Brain microvascular endothelial cell (primary cell): Measurements from ENCODE around the gene CLPTM1L.

Experiments used
- DNase-seq: peaks from one replicate; pipeline ENCODE4 v3.0.0-alpha.2; 2020
- H3K27ac ChIP-seq: fragments of 250-450 bp; sonication (Bioruptor Pico); 2 replicates; pipeline ENCODE4 v1.5.1; 2020; ENCODE audit warnings: mild to moderate bottlenecking, moderate library complexity
- H3K27me3 ChIP-seq: fragments of 250-450 bp; sonication (Bioruptor Pico); replicated peaks from 2 replicates; pipeline ENCODE4 v1.5.1; 2020; ENCODE audit warnings: mild to moderate bottlenecking
- H3K36me3 ChIP-seq: fragments of 250-450 bp; sonication (Bioruptor Pico); replicated peaks from 2 replicates; pipeline ENCODE4 v1.5.1; 2020; ENCODE audit warnings: mild to moderate bottlenecking
- H3K4me3 ChIP-seq: 2 replicates; pipeline ENCODE4 v1.5.1; 2011; ENCODE audit warnings: low read depth, mild to moderate bottlenecking, control low read depth, low read length, moderate library complexity
- CTCF ChIP-seq: IDR thresholded peaks from 2 replicates; pipeline ENCODE4 v1.5.1; 2011; ENCODE audit warnings: low read depth, mild to moderate bottlenecking, moderate library complexity, low read length, control low read depth, inconsistent platforms; ENCODE audit errors: missing control alignments
- in situ Hi-C: cut with HindIII; loops from 2 replicates; pipeline ENCODE4 v1.10.0; 2017; ENCODE audit warnings: low sequenced_read_pairs, low pct_ligation_motif_present

The CLPTM1L gene

GRCh38 chr5:1386274-1386717 is 41.4 kb upstream of the CLPTM1L start:
- no peak for TF ChIP-seq CTCF
- no peaks in the 10 kb centered on the region for H3K36me3 ChIP-seq
- H3K4me3 ChIP-seq, result peak overlapping the region; percentile 49
- no peak overlapping the region for H3K27ac ChIP-seq
- in situ Hi-C loops, result no loop called here
- peaks cover 16% of the 10 kb centered on the region for H3K27me3 ChIP-seq
- DNase-seq, result peak; percentile 18

GRCh38 chr5:1385395-1386273 is 40.7 kb upstream of the CLPTM1L start:
- Histone ChIP-seq H3K27ac (no peak overlapping the region), H3K4me3 (peak overlapping the region; percentile 49), H3K27me3 (peaks cover 16% of the 10 kb centered on the region), H3K36me3 (no peaks in the 10 kb centered on the region)
- DNase-seq, result peak; percentile 35
- in situ Hi-C loops, result no loop called here
- TF ChIP-seq CTCF, result no peak

GRCh38 chr5:1384521-1384920 is 39.6 kb upstream of the CLPTM1L start:
- Histone ChIP-seq H3K4me3 (no peak overlapping the region), H3K36me3 (no peaks in the 10 kb centered on the region), H3K27me3 (peaks cover 16% of the 10 kb centered on the region), H3K27ac (no peak overlapping the region)
- in situ Hi-C loops, result no loop called here
- no peak for TF ChIP-seq CTCF
- no peak for DNase-seq

GRCh38 chr5:1383886-1384401 is 39.0 kb upstream of the CLPTM1L start:
- peaks cover 16% of the 10 kb centered on the region for H3K27me3 ChIP-seq
- in situ Hi-C loops, result no loop called here

GRCh38 chr5:1383344-1383743 is 38.4 kb upstream of the CLPTM1L start:
- DNase-seq, result no peak
- Histone ChIP-seq H3K27ac (no peak overlapping the region), H3K27me3 (peaks cover 16% of the 10 kb centered on the region), H3K36me3 (no peaks in the 10 kb centered on the region), H3K4me3 (no peak overlapping the region)
- in situ Hi-C loops, result no loop called here
- TF ChIP-seq CTCF, result no peak

More at GRCh38 chr5:1383886-1384401, 39.0 kb upstream of the CLPTM1L start:
- no peak overlapping the region for H3K4me3 ChIP-seq
- no peak for DNase-seq
- no peak for TF ChIP-seq CTCF
- no peaks in the 10 kb centered on the region for H3K36me3 ChIP-seq
- no peak overlapping the region for H3K27ac ChIP-seq

- DNase-seq, result no peak
- Histone ChIP-seq H3K27me3 (peaks cover 14% of the 10 kb centered on the region), H3K36me3 (no peaks in the 10 kb centered on the region), H3K4me3 (no peak overlapping the region), H3K27ac (no peak overlapping the region)
- in situ Hi-C loops, result no loop called here
- no peak for TF ChIP-seq CTCF
These were observed 37.4 kb upstream of the CLPTM1L start for GRCh38 chr5:1382248-1382700.
